Measurements from ENCODE around the gene CAMTA1.

The CAMTA1 gene

GRCh38 chr1:7781923-7782495, 996.8 kb downstream of the CAMTA1 start:
- no peak overlapping the region for H3K9ac ChIP-seq (ENCODE audit: low read depth, low read length)
- peaks cover 41% of the 10 kb centered on the region for H3K36me3 ChIP-seq (ENCODE audit: insufficient read depth, low read length)
- no peaks in the 10 kb centered on the region for H3K4me1 ChIP-seq (ENCODE audit: insufficient read depth, low read length)
- no peaks in the 10 kb centered on the region for H3K79me2 ChIP-seq (ENCODE audit: insufficient read depth, low read length)
- H3K9me3 ChIP-seq (ENCODE audit: insufficient read depth, low read length, severe bottlenecking), result no peaks in the 10 kb centered on the region
- no peak overlapping the region for H3K27ac ChIP-seq (ENCODE audit: low read length)
- no peak for ATAC-seq (ENCODE audit: insufficient read depth, low read depth)
- no peak overlapping the region for H3K4me3 ChIP-seq (ENCODE audit: low read depth in 1 of 2, low read length in 2 of 2)
- TF ChIP-seq CTCF (IDR thresholded peaks at IDR 0.05; ENCODE audit: borderline replicate concordance, extremely low read depth, low read length, poor library complexity, severe bottlenecking) (no peak), EZH2 (IDR thresholded peaks at IDR 0.05; ENCODE audit: borderline replicate concordance, low read depth, low read length, severe bottlenecking) (no peak)
- no peak overlapping the region for H3K4me2 ChIP-seq (ENCODE audit: insufficient read depth, low read length)
- H4K20me1 ChIP-seq (ENCODE audit: insufficient read depth, low read length), result no peaks in the 10 kb centered on the region
- no peak for DNase-seq
- H3K27me3 ChIP-seq (ENCODE audit: insufficient read depth, low read length, poor library complexity), result no peaks in the 10 kb centered on the region
- H2AFZ ChIP-seq (ENCODE audit: low read depth, low read length), result no peak overlapping the region

GRCh38 chr1:7783178-7783711, 998.0 kb downstream of the CAMTA1 start:
- no peaks in the 10 kb centered on the region for H3K9me3 ChIP-seq (ENCODE audit: insufficient read depth, low read length, severe bottlenecking)
- no peak overlapping the region for H3K27ac ChIP-seq (ENCODE audit: low read length)
- no peak overlapping the region for H2AFZ ChIP-seq (ENCODE audit: low read depth, low read length)
- no peaks in the 10 kb centered on the region for H4K20me1 ChIP-seq (ENCODE audit: insufficient read depth, low read length)
- no peak for TF ChIP-seq EZH2 (IDR thresholded peaks at IDR 0.05; ENCODE audit: borderline replicate concordance, low read depth, low read length, severe bottlenecking)
- TF ChIP-seq CTCF (IDR thresholded peaks at IDR 0.05; ENCODE audit: borderline replicate concordance, extremely low read depth, low read length, poor library complexity, severe bottlenecking), result no peak
- H3K4me2 ChIP-seq (ENCODE audit: insufficient read depth, low read length), result no peak overlapping the region
- ATAC-seq (ENCODE audit: insufficient read depth, low read depth) (no peak), DNase-seq (no peak)
- H3K4me1 ChIP-seq (ENCODE audit: insufficient read depth, low read length), result no peaks in the 10 kb centered on the region
- no peaks in the 10 kb centered on the region for H3K79me2 ChIP-seq (ENCODE audit: insufficient read depth, low read length)
- no peak overlapping the region for H3K4me3 ChIP-seq (ENCODE audit: low read depth in 1 of 2, low read length in 2 of 2)
- H3K36me3 ChIP-seq (ENCODE audit: insufficient read depth, low read length), result peaks cover 29% of the 10 kb centered on the region
- H3K9ac ChIP-seq (ENCODE audit: low read depth, low read length), result no peak overlapping the region
- H3K27me3 ChIP-seq (ENCODE audit: insufficient read depth, low read length, poor library complexity), result no peaks in the 10 kb centered on the region

DNA sequence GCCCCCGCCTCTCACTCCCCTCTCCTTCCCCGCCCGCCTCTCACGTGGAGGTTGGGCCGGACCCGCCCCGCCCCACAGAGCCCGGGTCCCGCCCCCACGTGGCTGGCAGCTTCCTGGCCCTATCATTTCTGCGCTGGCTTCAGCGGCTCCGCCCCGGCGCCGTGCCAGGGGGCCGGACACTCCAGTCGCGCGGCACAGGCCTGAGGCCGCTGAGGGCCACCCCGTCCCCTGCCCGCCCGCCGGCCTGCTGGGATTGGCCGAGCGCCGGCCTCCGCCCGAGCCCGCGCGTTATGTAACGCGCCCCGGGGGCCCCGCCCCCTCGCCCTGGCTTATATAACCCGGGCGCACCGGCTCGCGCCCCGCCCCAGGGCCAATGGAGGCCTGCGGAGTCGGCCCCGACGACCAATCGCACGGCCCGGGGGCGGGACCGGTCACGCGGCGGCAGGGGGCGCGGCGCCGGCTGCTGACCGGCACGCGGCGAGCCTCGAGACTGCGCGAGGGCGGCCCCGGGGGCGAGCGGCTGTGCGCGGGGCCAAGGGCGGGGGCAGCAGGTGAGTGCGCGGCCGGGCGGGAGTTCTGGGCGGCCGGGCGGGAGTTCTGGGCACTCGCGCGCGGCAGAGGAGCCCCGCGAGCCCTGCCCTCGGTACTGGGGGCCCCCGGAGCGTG, 998.7 kb downstream of the CAMTA1 start, which contains the start of gene PER3:
TSS of gene PER3 (plus strand) at position 466 of the 666 bp plus-strand sequence. CDS start 587 bp downstream, outside the sequence.
- H3K4me1 ChIP-seq (ENCODE audit: insufficient read depth, low read length), result no peaks in the 10 kb centered on the region
- no peaks in the 10 kb centered on the region for H3K9me3 ChIP-seq (ENCODE audit: insufficient read depth, low read length, severe bottlenecking)
- no peaks in the 10 kb centered on the region for H3K79me2 ChIP-seq (ENCODE audit: insufficient read depth, low read length)
- H4K20me1 ChIP-seq (ENCODE audit: insufficient read depth, low read length), result no peaks in the 10 kb centered on the region
- no peak within 1 kb of the TSS for H2AFZ ChIP-seq (ENCODE audit: low read depth, low read length)
- DNase-seq (no peak), ATAC-seq (ENCODE audit: insufficient read depth, low read depth) (no peak)
- TF ChIP-seq CTCF (IDR thresholded peaks at IDR 0.05; ENCODE audit: borderline replicate concordance, extremely low read depth, low read length, poor library complexity, severe bottlenecking), result no peak
- no peak for TF ChIP-seq EZH2 (IDR thresholded peaks at IDR 0.05; ENCODE audit: borderline replicate concordance, low read depth, low read length, severe bottlenecking)
- peaks cover 25% of the 10 kb centered on the region for H3K36me3 ChIP-seq (ENCODE audit: insufficient read depth, low read length)
- no peak within 1 kb of the TSS for H3K4me2 ChIP-seq (ENCODE audit: insufficient read depth, low read length)
- no peak within 1 kb of the TSS for H3K9ac ChIP-seq (ENCODE audit: low read depth, low read length)
- H3K27me3 ChIP-seq (ENCODE audit: insufficient read depth, low read length, poor library complexity), result no peaks in the 10 kb centered on the region
- H3K27ac ChIP-seq (ENCODE audit: low read length), result no peak within 1 kb of the TSS
- no peak within 1 kb of the TSS for H3K4me3 ChIP-seq (ENCODE audit: low read depth in 1 of 2, low read length in 2 of 2)

Data from DND-41 (cell line).